ENCODE results near the gene ZBTB5. TPM values are rescaled to one million over a fixed set of nuclear protein-coding genes. Genes with fewer than 3 reads are reported as not detected.
A peak's percentile ranks its signal among the peaks of the same experiment; 100 is the strongest.

ZBTB5 gene
- total RNA-seq, 1 experiment from 2014 or later, result 31.3 TPM

DNA sequence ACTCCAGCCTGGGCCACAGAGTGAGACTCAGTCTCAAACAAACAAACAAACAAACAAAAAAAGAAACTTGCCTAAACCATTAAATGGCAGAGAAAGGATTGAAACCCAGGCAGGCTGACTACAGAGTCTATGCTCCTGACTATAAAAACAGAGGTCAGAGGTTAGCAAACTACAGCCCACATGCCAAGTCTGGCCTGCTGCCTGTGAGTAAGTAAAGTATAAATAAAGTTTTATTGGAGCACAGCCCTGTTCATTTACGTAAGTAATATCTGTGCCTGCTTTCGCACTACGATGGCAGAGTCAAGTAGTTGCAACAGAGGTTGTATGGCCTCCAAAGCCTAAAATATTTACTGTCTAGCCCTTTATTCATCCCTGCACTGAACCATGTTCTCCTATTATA is 32.1 kb upstream of the ZBTB5 start:
- Histone ChIP-seq H3K4me3 (ENCODE audit: low read length) (no peak overlapping the region), H3K9me3 (ENCODE audit: low read length) (no peaks in the 10 kb centered on the region), H3K9me2 (replicated peaks; ENCODE audit: insufficient read depth, low read length) (no peaks in the 10 kb centered on the region), H3K4me1 (ENCODE audit: low read length) (no peaks in the 10 kb centered on the region), H4K20me1 (ENCODE audit: insufficient read depth, low read depth, low read length) (peaks cover 7% of the 10 kb centered on the region; the same call in 1 of the 2 replicates), H3K27ac (ENCODE audit: low read length) (no peak overlapping the region), H3K79me2 (ENCODE audit: low read length) (peaks cover 39% of the 10 kb centered on the region), H2AFZ (ENCODE audit: low read length) (no peak overlapping the region), H3K36me3 (ENCODE audit: insufficient read depth, low read length) (peaks cover 67% of the 10 kb centered on the region), H3K4me2 (ENCODE audit: low read depth, low read length, poor library complexity, severe bottlenecking) (no peak overlapping the region), H3K27me3 (ENCODE audit: low read length) (no peaks in the 10 kb centered on the region), H3K9ac (ENCODE audit: low read length) (no peak overlapping the region)
- no peak for DNase-seq

DNA sequence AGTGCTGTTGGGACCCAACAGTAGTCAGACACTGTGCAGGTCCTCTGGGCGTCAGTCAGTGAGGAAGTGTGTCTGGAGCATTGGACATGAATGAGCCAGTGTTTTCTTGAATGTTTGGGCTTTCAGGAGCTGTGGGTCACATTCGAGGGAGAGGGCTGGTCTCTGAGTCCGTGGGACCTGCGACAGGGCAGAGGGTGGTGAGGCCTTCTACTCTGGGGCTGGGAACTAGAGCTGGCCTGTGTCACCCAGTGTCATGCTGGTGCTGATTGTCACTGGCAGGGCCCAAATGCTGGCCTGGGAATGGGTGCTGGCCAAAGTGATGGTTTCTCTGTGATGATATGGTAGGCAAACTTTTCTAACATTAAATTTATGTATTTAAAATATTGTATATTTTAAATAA is 30.8 kb upstream of the ZBTB5 start:
- Histone ChIP-seq H3K79me2 (ENCODE audit: low read length) (peaks cover 46% of the 10 kb centered on the region), H3K4me1 (ENCODE audit: low read length) (no peaks in the 10 kb centered on the region), H3K36me3 (ENCODE audit: insufficient read depth, low read length) (peaks cover 63% of the 10 kb centered on the region), H3K9me3 (ENCODE audit: low read length) (no peaks in the 10 kb centered on the region), H2AFZ (ENCODE audit: low read length) (no peak overlapping the region), H4K20me1 (ENCODE audit: insufficient read depth, low read depth, low read length) (peaks cover 7% of the 10 kb centered on the region; the same call in 1 of the 2 replicates), H3K27ac (ENCODE audit: low read length) (no peak overlapping the region), H3K4me2 (ENCODE audit: low read depth, low read length, poor library complexity, severe bottlenecking) (no peak overlapping the region), H3K4me3 (ENCODE audit: low read length) (no peak overlapping the region), H3K9me2 (replicated peaks; ENCODE audit: insufficient read depth, low read length) (no peaks in the 10 kb centered on the region), H3K27me3 (ENCODE audit: low read length) (no peaks in the 10 kb centered on the region), H3K9ac (ENCODE audit: low read length) (no peak overlapping the region)
- DNase-seq, result no peak

- Histone ChIP-seq H3K9ac (ENCODE audit: low read length) (no peak overlapping the region), H3K4me1 (ENCODE audit: low read length) (no peaks in the 10 kb centered on the region), H2AFZ (ENCODE audit: low read length) (no peak overlapping the region), H3K27ac (ENCODE audit: low read length) (no peak overlapping the region), H3K4me3 (ENCODE audit: low read length) (no peak overlapping the region), H4K20me1 (ENCODE audit: insufficient read depth, low read depth, low read length) (peaks cover 7% of the 10 kb centered on the region; the same call in 1 of the 2 replicates), H3K9me2 (replicated peaks; ENCODE audit: insufficient read depth, low read length) (no peaks in the 10 kb centered on the region), H3K4me2 (ENCODE audit: low read depth, low read length, poor library complexity, severe bottlenecking) (no peak overlapping the region), H3K79me2 (ENCODE audit: low read length) (peaks cover 51% of the 10 kb centered on the region), H3K36me3 (ENCODE audit: insufficient read depth, low read length) (peaks cover 65% of the 10 kb centered on the region), H3K27me3 (ENCODE audit: low read length) (no peaks in the 10 kb centered on the region), H3K9me3 (ENCODE audit: low read length) (no peaks in the 10 kb centered on the region)
- no peak for DNase-seq
Measured at GRCh38 chr9:37495571-37495970, 30.3 kb upstream of the ZBTB5 start.

DNA sequence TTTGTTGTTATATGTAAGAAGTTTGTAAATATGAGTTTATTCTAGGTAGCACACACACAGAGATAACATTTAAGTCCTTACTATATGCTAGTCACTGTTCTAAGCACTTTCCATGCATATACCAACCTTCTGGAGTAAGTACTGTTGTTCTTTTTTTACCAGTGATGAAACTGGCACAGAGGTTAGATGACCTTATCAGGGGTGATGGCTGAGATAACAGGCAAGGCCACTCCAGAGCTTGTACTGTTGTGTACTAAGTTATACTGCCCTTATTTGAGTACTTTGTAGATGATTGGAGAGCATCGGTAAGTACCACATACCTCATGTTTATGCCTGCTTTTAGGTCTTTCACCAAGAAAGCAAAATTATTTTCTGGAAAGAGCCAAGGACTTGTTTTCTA is 26.7 kb upstream of the ZBTB5 start:
- no peaks in the 10 kb centered on the region; the same call in 1 of the 2 replicates for H4K20me1 ChIP-seq (ENCODE audit: insufficient read depth, low read depth, low read length)
- H3K27ac ChIP-seq (ENCODE audit: low read length), result no peak overlapping the region
- peaks cover 14% of the 10 kb centered on the region for H3K4me1 ChIP-seq (ENCODE audit: low read length)
- H3K9me3 ChIP-seq (ENCODE audit: low read length), result no peaks in the 10 kb centered on the region
- no peak overlapping the region for H3K4me3 ChIP-seq (ENCODE audit: low read length)
- no peak for DNase-seq
- H3K27me3 ChIP-seq (ENCODE audit: low read length), result no peaks in the 10 kb centered on the region
- no peak overlapping the region for H3K9ac ChIP-seq (ENCODE audit: low read length)
- H3K9me2 ChIP-seq (replicated peaks; ENCODE audit: insufficient read depth, low read length), result no peaks in the 10 kb centered on the region
- H3K79me2 ChIP-seq (ENCODE audit: low read length), result peaks cover 60% of the 10 kb centered on the region
- H3K36me3 ChIP-seq (ENCODE audit: insufficient read depth, low read length), result peaks cover 67% of the 10 kb centered on the region
- H3K4me2 ChIP-seq (ENCODE audit: low read depth, low read length, poor library complexity, severe bottlenecking), result no peak overlapping the region
- no peak overlapping the region for H2AFZ ChIP-seq (ENCODE audit: low read length)

GRCh38 chr9:37486616-37487548 is 21.6 kb upstream of the ZBTB5 start:
- Histone ChIP-seq H2AFZ (ENCODE audit: low read length) (no peak overlapping the region), H3K9ac (ENCODE audit: low read length) (peak overlapping the region; percentile 95), H3K9me3 (ENCODE audit: low read length) (no peaks in the 10 kb centered on the region), H3K4me3 (ENCODE audit: low read length) (peak overlapping the region; percentile 93), H3K27ac (ENCODE audit: low read length) (peak overlapping the region; percentile 27; the same call in 1 of the 2 replicates), H3K4me2 (ENCODE audit: low read depth, low read length, poor library complexity, severe bottlenecking) (peak overlapping the region; percentile 83), H3K9me2 (replicated peaks; ENCODE audit: insufficient read depth, low read length) (no peaks in the 10 kb centered on the region), H3K27me3 (ENCODE audit: low read length) (no peaks in the 10 kb centered on the region), H3K4me1 (ENCODE audit: low read length) (peaks cover 34% of the 10 kb centered on the region), H3K79me2 (ENCODE audit: low read length) (peaks cover 43% of the 10 kb centered on the region), H3K36me3 (ENCODE audit: insufficient read depth, low read length) (peaks cover 31% of the 10 kb centered on the region), H4K20me1 (ENCODE audit: insufficient read depth, low read depth, low read length) (no peaks in the 10 kb centered on the region)
- no peak for DNase-seq

DNA sequence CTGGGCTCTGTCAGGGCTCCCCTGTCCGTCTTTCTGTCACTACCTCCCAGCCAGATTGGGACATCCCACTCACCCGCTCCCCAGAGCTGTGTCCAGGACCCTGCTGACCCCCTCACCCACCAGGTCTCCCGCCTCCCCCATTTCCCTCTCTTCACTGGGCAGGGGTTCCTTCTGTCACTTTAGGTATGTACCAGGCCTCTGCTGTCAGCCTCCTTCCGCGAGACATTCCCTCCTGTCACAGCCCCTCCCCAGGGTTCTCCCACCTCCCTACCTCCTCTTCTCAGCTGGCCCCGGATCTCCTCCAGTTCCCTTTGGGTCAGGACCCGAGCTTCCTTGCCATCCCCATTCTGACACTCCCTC is 21.0 kb upstream of the ZBTB5 start:
- H3K79me2 ChIP-seq (ENCODE audit: low read length), result peaks cover 38% of the 10 kb centered on the region
- no peak for DNase-seq
- peak overlapping the region; percentile 95 for H3K9ac ChIP-seq (ENCODE audit: low read length)

GRCh38 chr9:37485389-37486255 is 20.4 kb upstream of the ZBTB5 start, which contains the start of gene POLR1E:
Gene POLR1E (plus strand): TSS chr9:37485948. CDS start chr9:37486048, 100 bp downstream.
- Histone ChIP-seq H3K36me3 (ENCODE audit: insufficient read depth, low read length) (peaks cover 23% of the 10 kb centered on the region), H3K9me3 (ENCODE audit: low read length) (no peaks in the 10 kb centered on the region), H3K4me2 (ENCODE audit: low read depth, low read length, poor library complexity, severe bottlenecking) (peak within 1 kb of the TSS; percentile 83), H3K9ac (ENCODE audit: low read length) (peak within 1 kb of the TSS; percentile 95), H3K27ac (ENCODE audit: low read length) (peak within 1 kb of the TSS; percentile 53; the same call in 1 of the 2 replicates), H3K79me2 (ENCODE audit: low read length) (peaks cover 33% of the 10 kb centered on the region), H3K4me3 (ENCODE audit: low read length) (peak within 1 kb of the TSS; percentile 93), H3K4me1 (ENCODE audit: low read length) (peaks cover 45% of the 10 kb centered on the region), H3K27me3 (ENCODE audit: low read length) (no peaks in the 10 kb centered on the region), H2AFZ (ENCODE audit: low read length) (peak within 1 kb of the TSS; percentile 29; the same call in 1 of the 2 replicates), H3K9me2 (replicated peaks; ENCODE audit: insufficient read depth, low read length) (no peaks in the 10 kb centered on the region), H4K20me1 (ENCODE audit: insufficient read depth, low read depth, low read length) (no peaks in the 10 kb centered on the region)
- peak; percentile 98 for DNase-seq

More for the DNA sequence above, 21.0 kb upstream of the ZBTB5 start:
- Histone ChIP-seq H3K27ac (ENCODE audit: low read length) (peak overlapping the region; percentile 27; the same call in 1 of the 2 replicates), H3K9me3 (ENCODE audit: low read length) (no peaks in the 10 kb centered on the region), H3K36me3 (ENCODE audit: insufficient read depth, low read length) (peaks cover 29% of the 10 kb centered on the region), H2AFZ (ENCODE audit: low read length) (no peak overlapping the region), H3K4me3 (ENCODE audit: low read length) (peak overlapping the region; percentile 93), H3K9me2 (replicated peaks; ENCODE audit: insufficient read depth, low read length) (no peaks in the 10 kb centered on the region), H3K4me1 (ENCODE audit: low read length) (peaks cover 41% of the 10 kb centered on the region), H3K4me2 (ENCODE audit: low read depth, low read length, poor library complexity, severe bottlenecking) (peak overlapping the region; percentile 83), H3K27me3 (ENCODE audit: low read length) (no peaks in the 10 kb centered on the region), H4K20me1 (ENCODE audit: insufficient read depth, low read depth, low read length) (no peaks in the 10 kb centered on the region)

Data from Karpas-422 (cell line).